GM11168 (cell line): ENCODE measurements around the gene PDF.

Source experiments
- in situ Hi-C: fragments of 300-500 bp; cut with MboI; formaldehyde crosslinking; loops from one replicate; pipeline ENCODE4 v1.12.0; 2022; ENCODE audit warnings: low sequenced_read_pairs; ENCODE audit not compliant: unreplicated experiment

PDF gene

DNA sequence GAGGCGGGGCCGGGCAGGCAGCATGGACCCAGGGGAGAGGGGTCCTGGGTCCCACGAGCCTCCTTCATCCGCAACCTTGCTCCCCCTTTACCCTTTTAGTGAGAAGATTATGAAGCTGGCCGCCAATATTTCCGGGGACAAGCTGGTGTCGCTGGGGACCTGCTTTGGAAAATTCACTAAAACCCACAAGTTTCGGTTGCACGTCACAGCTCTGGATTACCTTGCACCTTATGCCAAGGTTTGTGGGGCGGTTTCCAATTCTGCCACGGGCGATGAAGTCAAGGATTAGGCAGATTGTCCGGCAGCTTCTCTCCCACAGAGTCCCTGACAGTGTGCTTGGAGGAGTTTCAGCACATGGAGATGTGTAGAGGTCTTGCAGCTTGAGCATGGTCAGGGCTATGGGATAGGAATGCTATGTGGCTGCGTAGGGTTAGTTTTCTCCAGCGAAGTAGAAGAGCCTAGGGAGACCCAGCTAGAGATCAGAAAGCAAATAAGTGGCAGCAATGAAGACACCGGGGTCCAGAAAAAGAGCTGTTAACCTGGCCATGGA is 9.8 kb upstream of the PDF start:
- in situ Hi-C loops = no loop called here

DNA sequence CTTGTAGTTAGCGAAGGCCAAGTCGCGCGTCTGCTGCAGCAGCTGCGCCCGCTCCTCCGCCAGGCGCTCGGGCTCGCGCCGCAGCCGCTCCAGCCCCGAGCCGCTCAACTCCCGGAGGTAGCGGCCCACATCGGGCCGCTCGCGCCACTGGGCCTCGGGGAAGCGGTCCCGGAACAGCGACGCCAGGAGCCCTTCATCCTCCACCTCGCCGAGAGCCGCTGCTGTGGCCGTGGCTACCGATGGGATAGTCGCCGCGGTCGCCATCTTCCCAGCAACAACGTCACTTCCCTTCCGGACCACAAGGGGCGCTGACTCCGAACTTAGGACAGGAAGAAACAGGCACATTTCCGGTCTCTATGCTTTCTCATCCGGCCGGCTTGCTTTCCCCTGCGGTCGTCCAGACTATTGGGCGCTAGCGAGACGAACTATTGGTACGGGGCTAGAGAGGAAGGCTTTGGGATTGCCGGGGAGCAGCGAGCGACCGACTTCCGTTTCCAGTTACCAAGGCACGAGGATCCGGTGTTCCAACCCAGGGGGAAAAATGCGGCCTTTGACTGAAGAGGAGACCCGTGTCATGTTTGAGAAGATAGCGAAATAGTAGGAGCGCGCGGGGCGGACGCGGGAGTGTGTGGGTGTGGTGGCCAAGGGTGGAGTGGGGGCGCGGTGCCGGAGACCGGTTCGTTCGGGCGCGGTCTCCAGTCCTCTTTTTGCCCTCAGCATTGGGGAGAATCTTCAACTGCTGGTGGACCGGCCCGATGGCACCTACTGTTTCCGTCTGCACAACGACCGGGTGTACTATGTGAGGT is 9.1 kb upstream of the PDF start, which contains the start of the genes COG8 and NIP7:
Gene COG8, minus strand, starts transcription at position 276 of the 806 bp plus-strand sequence. Its CDS starts 12 bp downstream, at position 264.
Gene NIP7, plus strand, starts transcription at position 484 of the 806 bp plus-strand sequence. Its CDS starts 58 bp downstream, at position 542.
- in situ Hi-C loops = no loop called here

DNA sequence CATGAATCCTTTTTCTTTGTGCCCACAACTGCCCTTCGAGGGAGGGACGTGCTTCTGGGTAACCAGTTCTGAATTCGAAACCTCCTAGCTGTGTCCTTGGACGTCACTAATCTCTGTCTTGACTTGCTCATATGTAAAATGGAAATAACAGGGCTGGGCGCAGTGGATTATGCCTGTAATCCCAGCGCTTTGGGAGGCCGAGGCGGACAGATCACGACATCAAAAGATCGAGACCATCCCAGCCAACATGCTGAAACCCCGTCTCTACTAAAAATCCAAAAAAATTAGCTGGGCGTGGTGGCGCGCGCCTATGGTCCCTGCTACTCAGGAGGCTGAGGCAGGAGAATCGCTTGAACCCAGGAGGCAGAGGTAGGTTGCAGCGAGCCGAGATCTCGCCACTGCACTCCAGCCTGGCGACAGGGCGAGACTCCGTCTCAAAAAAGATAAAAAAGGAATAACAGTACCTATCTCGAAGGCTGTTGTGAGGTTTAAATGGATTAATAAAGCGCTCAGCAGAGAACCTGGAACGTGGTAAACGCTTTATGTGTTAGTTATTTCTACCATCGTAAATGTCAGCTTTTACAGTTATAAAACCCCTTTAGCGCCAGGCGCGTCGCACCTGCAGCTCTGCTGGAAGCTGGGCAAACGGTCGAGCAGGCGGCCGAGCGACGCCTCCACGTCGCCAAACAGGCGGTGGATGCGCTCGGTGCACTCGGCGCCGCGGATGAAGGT is 8.3 kb upstream of the PDF start:
- in situ Hi-C loops = no loop called here

DNA sequence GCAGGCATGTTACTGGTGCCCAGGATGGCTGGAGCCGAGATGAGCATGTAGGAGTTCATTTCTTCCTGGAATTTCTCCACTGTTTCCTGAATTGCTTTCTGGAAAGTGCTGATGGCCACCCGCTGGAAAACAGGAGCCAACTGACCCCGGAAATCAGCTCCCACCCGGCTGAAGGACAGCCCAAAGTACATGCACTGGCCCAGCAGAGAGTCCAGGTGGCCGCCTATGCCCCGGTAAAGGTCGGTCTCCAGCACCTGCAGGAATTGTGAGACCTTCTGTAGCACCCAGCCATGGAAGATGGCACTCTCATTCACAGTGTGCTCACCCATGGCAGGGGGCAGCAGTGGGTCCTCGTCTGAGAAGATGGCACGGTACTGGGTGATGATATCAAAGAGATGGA is 4.3 kb upstream of the PDF start:
- in situ Hi-C loops = no loop called here

DNA sequence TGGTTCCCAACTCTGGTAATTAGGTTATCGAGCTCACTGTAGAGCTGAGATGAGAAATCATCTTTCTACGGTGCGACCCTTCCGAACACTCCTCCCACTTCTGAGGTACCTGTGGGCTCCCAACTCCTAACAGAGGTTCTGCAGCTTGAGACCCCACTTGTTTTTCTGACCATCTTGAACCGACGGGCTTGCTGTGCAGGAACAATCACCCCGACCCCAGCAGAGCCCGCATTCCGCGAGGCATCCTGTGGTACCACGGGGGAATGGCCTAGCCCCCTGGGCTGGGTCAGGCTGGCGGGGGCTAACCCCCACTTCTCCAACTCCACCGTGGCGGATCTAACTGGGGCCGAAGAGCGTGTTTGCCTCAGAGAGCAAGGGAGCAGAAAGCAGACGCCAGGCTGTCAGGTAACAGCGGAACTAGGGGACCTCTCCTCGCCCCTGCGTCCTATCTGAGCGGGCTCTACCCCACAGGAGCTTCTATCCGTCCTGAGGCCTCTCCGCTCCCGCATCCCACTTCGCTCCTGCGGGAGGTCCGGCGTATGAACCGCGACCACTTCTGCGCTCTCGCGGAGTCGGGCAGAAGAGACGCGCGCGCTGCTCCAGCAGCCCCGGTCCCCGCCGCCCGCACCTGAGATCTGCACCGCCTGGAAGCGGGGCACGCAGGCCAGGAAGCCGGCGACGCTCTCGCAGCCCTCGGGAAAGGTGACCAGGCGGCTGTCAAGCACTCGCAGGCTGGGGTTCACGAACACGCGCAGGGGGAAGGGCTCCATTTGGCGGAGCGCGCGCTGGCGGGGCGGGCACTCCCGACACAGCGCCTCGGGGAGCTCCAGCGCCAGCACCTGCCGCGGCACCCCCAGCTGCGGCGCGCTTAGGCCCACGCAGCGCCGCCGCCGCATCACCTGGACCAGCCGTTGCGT is 761 bp downstream of the PDF start:
- in situ Hi-C loops = no loop called here

DNA sequence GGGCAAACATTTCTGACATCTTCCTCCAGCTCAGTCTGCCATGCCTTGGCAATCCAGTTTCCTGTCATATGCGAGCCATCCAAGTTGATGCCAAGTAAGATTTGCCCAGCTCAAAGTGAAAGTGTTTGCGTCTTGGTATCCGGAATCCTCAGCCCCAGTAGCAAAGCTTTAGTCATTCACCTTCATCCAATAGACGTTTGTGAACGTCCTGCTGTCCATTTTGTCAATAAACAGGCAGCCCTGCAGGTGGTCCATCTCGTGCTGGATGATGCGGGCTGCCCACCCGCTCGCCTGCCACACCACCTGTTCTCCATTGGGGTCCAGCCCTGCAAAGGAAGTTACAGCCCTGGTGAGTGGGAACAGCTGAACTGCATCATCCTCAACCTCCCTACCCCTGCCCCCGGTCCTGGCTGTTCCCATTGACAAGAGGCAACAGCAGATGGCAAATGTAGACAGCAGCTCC is 1.5 kb downstream of the PDF start:
- in situ Hi-C loops = no loop called here

DNA sequence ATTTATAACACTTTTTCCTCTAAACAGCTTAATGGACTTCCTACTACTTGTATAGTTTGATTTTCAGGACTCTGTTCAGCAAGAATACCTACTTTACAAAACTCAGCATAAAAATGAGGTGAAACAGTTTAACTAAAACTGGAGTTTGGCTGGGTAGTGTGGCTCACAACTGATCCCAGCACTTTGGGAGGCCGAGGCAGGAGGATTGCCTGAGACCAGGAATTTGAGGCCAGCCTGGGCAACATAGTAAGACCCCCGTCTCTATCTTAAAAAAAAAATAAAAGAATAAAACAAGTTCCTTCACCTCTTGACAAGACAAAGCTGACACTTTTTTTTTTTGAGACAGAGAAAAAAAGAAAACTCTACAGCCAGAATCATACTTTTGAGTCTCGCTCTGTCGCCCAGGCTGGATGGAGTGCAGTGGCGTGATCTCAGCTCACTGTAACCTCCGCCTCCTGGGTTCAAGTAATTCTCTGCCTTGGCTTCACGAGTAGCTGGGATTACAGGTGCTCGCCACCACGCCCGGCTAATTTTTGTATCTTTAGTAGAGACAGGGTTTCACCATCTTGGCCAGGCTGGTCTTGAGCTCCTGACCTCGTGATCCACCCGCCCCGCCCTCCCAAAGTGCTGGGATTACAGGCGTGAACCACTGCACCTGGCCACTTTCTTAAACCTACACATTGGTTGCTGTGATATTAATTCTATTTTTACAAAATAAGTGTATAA is 2.6 kb downstream of the PDF start:
- in situ Hi-C loops = no loop called here

DNA sequence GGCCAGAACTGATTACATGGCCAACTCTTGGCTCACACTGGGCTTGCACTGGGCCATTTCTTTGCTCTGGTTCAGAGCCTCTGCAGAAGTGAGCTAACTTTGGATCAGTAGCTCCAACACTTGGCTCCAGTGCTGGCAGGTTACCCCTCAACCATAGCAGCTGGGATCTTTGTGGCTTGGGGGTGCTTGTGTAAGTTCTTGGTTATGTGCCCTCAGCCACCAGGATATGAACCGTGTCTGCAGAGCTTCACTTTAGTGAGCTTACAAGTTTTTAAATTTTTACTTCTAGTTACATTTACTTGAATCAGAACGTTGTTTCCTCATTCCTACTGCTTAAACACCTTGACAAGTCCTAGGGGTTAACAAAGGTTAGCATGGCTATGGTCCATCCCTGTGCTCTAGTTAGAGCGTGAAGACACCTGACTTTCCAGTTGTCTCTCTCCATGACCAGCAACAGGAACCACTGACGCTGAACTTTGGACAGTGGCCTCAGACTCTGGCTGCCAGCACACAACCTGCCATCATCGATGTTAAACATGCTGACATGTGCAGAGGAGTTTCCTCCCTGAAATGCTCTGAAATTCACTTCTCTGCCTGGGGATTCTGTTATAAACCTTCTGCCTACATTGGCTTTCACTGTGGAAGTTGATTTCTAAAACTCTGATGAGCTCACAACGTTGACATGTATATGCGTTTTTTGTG is 4.1 kb downstream of the PDF start:
- in situ Hi-C loops = no loop called here

DNA sequence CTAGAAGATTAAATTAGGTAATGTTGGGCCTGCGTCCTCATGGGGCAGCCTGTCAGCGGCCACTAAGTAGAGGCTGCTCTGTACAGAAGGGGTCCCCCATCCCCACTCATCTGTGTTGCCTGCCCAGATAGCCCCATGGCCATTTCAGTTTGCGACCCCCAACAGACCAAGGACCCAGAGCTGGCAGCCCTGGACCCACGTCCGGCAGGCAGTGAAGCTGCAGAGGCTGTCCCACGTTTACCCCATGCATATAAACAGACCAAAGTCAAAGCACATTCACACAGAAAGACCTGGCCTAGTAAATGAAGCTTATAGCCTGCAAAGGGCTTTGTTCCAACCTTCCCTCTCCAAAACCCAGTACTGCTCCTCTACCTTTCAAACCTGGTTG is 4.6 kb downstream of the PDF start:
- in situ Hi-C loops = no loop called here

DNA sequence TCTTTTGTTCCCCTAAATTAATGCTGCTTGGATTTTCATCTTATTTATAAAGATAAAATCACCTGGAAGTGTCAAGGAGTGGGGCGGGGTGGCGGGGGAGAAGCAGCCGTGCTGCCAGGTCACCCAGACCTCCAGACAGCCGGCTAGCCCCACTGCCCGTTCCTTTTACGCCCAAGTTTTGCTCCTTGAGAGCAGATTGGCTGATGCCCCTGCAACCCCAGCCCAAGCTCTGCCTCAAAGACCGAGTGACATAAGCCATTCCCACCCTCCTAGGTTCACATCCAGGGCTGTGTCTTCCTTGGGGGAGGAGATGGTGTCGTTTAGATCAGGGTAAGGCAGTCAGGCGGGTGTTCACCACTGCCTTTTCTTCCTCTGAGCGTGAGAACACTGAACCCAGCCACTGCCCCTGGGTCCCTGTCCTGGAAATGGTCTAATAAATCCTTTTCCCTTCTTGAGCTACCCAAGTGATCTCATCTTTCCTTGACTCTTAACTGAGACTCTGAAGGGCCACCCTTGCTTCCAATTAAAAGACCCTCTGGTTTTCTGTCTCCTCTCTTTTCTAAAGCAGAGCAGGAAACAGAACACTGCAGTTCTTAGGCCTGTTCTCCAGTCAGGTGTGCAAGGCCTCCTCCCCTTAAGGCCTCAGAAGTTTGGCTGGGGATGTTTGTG is 5.7 kb downstream of the PDF start:
- in situ Hi-C loops = no loop called here

DNA sequence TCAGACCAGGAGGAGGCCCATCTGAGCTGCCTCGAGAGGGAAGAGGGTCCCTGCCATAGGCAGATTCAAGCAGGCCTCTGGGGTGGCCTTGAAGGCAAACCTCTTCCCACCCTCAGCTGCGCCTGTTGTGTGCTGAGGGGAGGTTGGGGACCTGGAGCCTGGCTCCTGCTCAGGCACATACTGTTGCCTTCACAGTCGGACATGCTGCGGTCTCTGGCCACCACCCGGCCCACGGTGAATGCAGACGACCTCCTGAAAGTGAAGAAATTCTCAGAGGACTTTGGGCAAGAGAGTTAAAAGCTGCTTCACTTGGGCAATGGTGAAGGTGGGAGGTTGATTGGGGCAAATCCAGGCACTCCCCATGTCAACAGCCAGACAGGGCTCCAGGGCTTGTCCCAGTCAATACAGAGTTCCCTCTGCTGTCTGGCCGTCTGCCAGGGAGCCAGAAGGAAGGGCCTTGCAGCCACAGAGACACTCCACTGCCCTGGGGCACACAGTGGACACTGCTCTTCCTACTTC is 6.3 kb downstream of the PDF start:
- in situ Hi-C loops = no loop called here

DNA sequence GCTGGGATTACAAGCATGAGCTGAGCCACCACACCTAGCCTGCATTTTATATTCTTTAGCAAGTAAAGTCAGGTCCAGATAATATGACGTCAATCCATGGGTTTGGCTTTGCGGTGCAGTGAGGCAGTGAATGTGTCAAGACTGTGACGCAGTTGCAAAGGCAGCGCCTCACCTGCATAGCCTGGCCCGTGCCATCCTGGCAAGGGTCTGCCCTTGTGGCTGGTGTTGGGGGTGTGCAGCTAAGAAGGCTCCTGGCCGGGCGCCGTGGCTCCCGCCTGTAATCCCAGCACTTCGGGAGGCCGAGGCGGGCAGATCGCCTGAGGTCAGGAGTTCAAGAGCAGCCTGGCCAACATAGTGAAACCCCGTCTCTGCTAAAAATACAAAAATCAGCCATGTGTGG is 7.0 kb downstream of the PDF start:
- in situ Hi-C loops = no loop called here

DNA sequence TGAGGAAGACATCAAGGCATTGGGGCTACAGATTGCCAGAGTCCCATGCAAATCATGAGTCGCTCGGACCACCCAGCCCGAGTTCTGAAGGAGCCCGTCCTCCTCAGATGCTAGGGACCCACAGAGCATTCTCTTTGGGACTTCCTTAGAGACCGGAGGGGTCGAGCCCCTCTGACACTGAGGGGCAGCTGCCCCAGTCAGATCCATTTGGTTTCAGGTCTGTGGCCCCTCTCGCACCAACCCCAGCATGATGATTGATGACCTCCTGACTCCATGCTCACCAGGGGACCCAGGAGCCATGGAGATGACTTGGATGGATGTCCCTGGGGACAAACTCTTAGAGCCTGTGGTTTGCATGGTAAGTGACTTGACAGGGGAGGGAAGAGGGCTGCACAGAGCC is 8.0 kb downstream of the PDF start:
- in situ Hi-C loops = no loop called here

DNA sequence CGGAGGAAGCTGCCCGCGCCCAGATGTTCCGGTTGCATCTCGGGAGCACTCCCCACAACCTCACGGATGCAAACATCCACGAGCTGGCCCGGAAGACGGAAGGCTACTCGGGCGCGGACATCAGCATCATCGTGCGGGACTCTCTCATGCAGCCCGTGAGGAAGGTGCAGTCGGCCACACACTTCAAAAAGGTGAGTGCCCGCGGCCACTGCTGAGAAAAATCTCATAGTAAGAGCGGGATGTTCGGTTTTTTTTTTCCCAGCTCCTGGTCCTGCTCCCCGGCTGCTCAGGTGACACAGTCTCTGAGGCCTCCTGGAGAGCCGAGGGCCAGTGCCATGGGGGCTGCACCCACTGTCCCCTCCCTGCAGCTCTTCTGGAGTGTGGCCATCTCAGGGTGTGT is 9.3 kb downstream of the PDF start:
- in situ Hi-C loops = no loop called here

DNA sequence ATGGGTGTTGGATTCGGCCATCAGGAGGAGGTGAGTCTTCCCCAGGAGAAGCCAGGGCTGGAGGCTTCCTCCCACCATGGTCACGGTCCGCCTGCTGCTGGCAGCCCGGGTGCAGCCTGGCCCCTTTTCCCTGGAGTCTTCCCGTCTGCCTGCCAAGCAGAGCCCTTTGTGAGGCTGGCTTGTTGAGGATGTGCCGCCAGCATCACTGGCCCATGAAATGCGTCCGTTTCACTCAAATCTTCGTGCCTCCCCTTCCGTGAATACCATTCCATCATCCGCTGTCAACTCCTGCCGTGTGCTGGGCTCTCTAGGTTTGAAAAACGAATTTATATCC is 9.7 kb downstream of the PDF start:
- in situ Hi-C loops = no loop called here

DNA sequence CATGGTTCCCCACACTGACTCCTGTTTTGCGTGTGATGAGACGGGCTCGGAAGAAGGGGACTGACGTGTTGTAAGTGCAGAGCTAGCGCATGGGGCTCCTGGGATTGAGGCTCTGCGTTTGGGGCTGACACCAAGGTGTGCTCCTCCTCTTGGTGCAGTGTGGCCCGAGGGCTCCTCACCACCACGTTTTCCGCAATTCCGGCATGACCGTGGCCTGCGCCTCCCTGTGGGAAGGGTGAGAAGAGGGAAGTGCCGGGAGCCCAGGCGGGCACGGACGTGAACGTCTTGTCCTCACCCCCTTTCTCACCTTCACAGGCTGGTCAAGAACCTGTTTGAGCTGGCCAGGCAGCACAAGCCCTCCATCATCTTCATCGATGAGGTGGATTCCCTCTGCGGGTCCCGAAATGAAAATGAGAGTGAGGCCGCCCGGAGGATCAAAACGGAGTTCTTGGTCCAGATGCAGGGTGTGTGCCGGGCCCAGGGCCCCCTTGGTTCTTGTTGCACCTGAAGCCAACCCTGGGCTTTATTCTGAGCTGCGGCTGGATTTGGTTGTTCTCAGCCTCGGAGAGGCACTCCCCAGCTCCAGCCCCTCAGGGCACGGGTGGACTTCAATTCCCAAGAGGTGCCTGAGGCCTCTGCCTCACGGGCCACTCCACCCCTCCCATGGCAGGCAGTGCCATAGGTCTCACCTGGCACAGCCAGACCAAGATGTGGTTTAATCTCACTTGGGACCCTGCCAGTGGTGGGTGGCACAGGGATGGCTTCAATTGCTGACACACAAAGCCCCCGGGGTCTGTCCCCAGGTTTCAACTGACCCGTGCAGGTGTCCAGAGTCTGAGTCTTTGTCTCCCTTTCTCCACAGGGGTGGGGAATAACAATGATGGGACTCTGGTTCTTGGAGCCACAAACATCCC is 10.3 kb downstream of the PDF start:
- in situ Hi-C loops = no loop called here

DNA sequence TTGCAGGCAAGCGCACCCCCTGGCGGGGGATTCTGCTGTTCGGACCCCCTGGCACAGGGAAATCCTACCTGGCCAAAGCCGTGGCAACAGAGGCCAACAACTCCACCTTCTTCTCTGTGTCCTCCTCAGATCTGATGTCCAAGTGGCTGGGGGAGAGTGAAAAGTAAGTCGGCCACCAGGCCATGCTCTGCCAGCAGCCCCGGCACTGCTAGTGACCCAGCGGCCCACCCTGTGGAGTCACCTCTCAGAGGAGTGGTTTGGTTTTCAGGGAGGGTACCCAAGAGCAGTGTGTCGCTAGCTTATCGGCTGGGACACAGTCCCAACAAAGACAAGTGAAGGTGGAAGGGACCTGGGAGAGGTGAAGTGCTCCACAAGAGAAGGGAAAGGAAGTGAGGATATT is 11.0 kb downstream of the PDF start:
- in situ Hi-C loops = no loop called here
